Measurements from ENCODE around the gene DPP10.

GRCh38 chr2:114405247-114406116 lies 37.0 kb upstream of the DPP10 start:
- TF ChIP-seq, protein P1, sequence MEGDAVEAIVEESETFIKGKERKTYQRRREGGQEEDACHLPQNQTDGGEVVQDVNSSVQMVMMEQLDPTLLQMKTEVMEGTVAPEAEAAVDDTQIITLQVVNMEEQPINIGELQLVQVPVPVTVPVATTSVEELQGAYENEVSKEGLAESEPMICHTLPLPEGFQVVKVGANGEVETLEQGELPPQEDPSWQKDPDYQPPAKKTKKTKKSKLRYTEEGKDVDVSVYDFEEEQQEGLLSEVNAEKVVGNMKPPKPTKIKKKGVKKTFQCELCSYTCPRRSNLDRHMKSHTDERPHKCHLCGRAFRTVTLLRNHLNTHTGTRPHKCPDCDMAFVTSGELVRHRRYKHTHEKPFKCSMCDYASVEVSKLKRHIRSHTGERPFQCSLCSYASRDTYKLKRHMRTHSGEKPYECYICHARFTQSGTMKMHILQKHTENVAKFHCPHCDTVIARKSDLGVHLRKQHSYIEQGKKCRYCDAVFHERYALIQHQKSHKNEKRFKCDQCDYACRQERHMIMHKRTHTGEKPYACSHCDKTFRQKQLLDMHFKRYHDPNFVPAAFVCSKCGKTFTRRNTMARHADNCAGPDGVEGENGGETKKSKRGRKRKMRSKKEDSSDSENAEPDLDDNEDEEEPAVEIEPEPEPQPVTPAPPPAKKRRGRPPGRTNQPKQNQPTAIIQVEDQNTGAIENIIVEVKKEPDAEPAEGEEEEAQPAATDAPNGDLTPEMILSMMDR (IDR thresholded peaks at IDR 0.05) = no peak
- no peak for TF ChIP-seq POLR2A (IDR thresholded peaks at IDR 0.05)
